ENCODE measurements around the gene LRRC55. TPM values are rescaled to one million over a fixed set of nuclear protein-coding genes. Genes with fewer than 3 reads are reported as not detected.

Gene LRRC55
- total RNA-seq, result under 1 TPM in 1 of 4 donors, not detected in 3; 0.13 TPM

DNA sequence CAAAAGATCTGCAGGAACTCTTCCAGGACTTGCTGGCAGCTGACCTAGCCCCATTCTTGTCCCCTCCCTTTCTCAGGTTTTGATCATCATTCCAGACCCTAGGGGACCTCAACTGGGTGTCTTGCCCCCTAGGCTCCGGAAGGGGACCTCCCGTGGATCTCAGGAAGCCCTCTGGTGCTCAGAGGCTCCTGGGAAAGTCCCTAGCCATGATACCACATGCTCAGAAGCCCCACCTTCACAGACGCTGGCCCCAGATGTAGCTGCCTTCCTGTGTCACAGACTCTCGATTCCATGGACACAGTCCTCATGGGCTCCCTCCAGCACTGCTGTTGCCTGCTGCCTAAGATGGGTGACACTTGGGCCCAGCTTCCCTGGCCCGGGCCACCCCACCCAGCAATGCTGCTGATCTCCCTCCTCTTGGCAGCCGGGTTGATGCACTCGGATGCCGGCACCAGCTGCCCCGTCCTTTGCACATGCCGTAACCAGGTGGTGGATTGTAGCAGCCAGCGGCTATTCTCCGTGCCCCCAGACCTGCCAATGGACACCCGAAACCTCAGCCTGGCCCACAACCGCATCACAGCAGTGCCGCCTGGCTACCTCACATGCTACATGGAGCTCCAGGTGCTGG lies at the start of gene LRRC55:
LRRC55 (plus strand) TSS at position 276 of the 628 bp plus-strand sequence; CDS start at position 346, 70 bp downstream.
- TF ChIP-seq CTCF (IDR thresholded peaks at IDR 0.05), result no peak
- TF ChIP-seq POLR2A (IDR thresholded peaks at IDR 0.05), result no peak
- Histone ChIP-seq H3K4me3 (no peak within 1 kb of the TSS), H3K36me3 (no peaks in the 10 kb centered on the region), H3K27me3 (no peaks in the 10 kb centered on the region), H3K4me1 (no peaks in the 10 kb centered on the region), H3K27ac (no peak within 1 kb of the TSS), H3K9me3 (no peaks in the 10 kb centered on the region)
- DNase-seq, result no peak

- H3K27me3 ChIP-seq, result no peaks in the 10 kb centered on the region
- H3K4me1 ChIP-seq, result no peaks in the 10 kb centered on the region
- H3K4me3 ChIP-seq, result no peak overlapping the region
- no peaks in the 10 kb centered on the region for H3K9me3 ChIP-seq
- H3K27ac ChIP-seq, result no peak overlapping the region
- TF ChIP-seq CTCF (IDR thresholded peaks at IDR 0.05), result no peak
- no peak for TF ChIP-seq POLR2A (IDR thresholded peaks at IDR 0.05)
- no peaks in the 10 kb centered on the region for H3K36me3 ChIP-seq
- DNase-seq, result no peak
These were observed 48.3 kb upstream of the LRRC55 start for GRCh38 chr11:57133366-57134038.

- DNase-seq, result no peak
- Histone ChIP-seq H3K4me1 (no peaks in the 10 kb centered on the region), H3K27ac (no peak overlapping the region), H3K4me3 (no peak overlapping the region), H3K9me3 (no peaks in the 10 kb centered on the region), H3K36me3 (no peaks in the 10 kb centered on the region), H3K27me3 (no peaks in the 10 kb centered on the region)
- TF ChIP-seq POLR2A (IDR thresholded peaks at IDR 0.05) (no peak), CTCF (IDR thresholded peaks at IDR 0.05) (no peak)
These were observed 47.5 kb upstream of the LRRC55 start for GRCh38 chr11:57134284-57134683.

- Histone ChIP-seq H3K4me3 (no peak overlapping the region), H3K36me3 (no peaks in the 10 kb centered on the region), H3K9me3 (no peaks in the 10 kb centered on the region), H3K27me3 (no peaks in the 10 kb centered on the region), H3K4me1 (no peaks in the 10 kb centered on the region), H3K27ac (no peak overlapping the region)
- TF ChIP-seq POLR2A (IDR thresholded peaks at IDR 0.05), result no peak
- TF ChIP-seq CTCF (IDR thresholded peaks at IDR 0.05), result no peak
- DNase-seq, result no peak
These were observed 46.6 kb upstream of the LRRC55 start for GRCh38 chr11:57135020-57135751.

DNA sequence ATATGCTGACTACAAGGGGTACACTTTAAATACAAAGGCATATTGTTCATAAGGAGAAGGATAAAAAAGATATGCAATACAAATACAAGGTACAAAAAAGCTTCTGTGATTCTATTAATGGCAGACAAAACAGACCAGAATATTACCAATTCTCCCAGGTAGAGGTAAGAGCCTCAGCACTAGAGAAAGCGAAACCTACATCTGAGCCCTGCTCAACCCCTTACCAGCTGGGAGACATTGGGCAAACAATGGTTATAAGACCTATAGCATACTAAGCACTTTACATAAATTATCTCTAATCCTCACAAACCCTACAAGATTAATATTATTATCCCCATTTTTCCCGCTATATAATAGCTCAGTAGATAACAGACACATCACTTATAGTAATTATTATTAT lies 41.2 kb upstream of the LRRC55 start:
- Histone ChIP-seq H3K36me3 (no peaks in the 10 kb centered on the region), H3K4me3 (no peak overlapping the region), H3K4me1 (no peaks in the 10 kb centered on the region), H3K27me3 (no peaks in the 10 kb centered on the region), H3K9me3 (no peaks in the 10 kb centered on the region), H3K27ac (no peak overlapping the region)
- no peak for DNase-seq
- TF ChIP-seq POLR2A (IDR thresholded peaks at IDR 0.05), result no peak
- TF ChIP-seq CTCF (IDR thresholded peaks at IDR 0.05), result no peak
